Spleen (tissue), 11 donors: ENCODE measurements around the gene MAGI3. TPM values are rescaled to one million over a fixed set of nuclear protein-coding genes. Genes with fewer than 3 reads are reported as not detected.

ENCODE experiments used
- DNase-seq: peaks from one replicate; pipeline ENCODE4 v3.0.0-alpha.2; 2020
- H3K27ac ChIP-seq, 8 donors: fragments of 200-600 bp; sonication (generic) in 7 of 8; 1 replicate in 4 of 8; 2 replicates in 4 of 8; pipeline versions ENCODE4 v1.5.0 to v1.8.0; 2016 to 2021; ENCODE audit warnings: inconsistent platforms in 4 of 8, mild to moderate bottlenecking in 4 of 8, moderate library complexity in 1 of 8
- H3K27me3 ChIP-seq, 7 donors: fragments of 200-600 bp; sonication (generic) in 6 of 7; replicated peaks in 1 of 7; 1 replicate in 4 of 7; 2 replicates in 3 of 7; pipeline versions ENCODE4 v1.5.0 to v1.8.0; 2016 to 2021; ENCODE audit warnings: inconsistent platforms in 3 of 7, mild to moderate bottlenecking in 1 of 7
- H3K36me3 ChIP-seq, 6 donors: fragments of 200-600 bp; sonication (generic) in 5 of 6; 1 replicate in 4 of 6; 2 replicates in 2 of 6; pipeline versions ENCODE4 v1.5.0 to v1.8.0; 2016 to 2021; ENCODE audit warnings: inconsistent platforms in 2 of 6
- H3K4me1 ChIP-seq, 6 donors: fragments of 200-600 bp; sonication (generic) in 5 of 6; 1 replicate in 3 of 6; 2 replicates in 3 of 6; pipeline versions ENCODE4 v1.5.0 to v1.8.0; 2016 to 2021; ENCODE audit warnings: inconsistent platforms in 3 of 6
- H3K4me3 ChIP-seq, 8 donors: fragments of 200-600 bp; sonication (generic) in 7 of 8; 1 replicate in 4 of 8; 2 replicates in 4 of 8; pipeline versions ENCODE4 v1.5.0 to v1.8.0; 2016 to 2021; ENCODE audit warnings: inconsistent platforms in 4 of 8, mild to moderate bottlenecking in 4 of 8, moderate library complexity in 2 of 8
- H3K9me3 ChIP-seq, 8 donors: fragments of 200-600 bp; sonication (generic) in 7 of 8; 1 replicate in 4 of 8; 2 replicates in 4 of 8; pipeline versions ENCODE4 v1.5.0 to v1.8.0; 2016 to 2021; ENCODE audit warnings: inconsistent platforms in 4 of 8
- POLR2A ChIP-seq, 3 donors: fragments of 450-650 bp; IDR thresholded peaks; one replicate each; pipeline ENCODE4 v1.5.1; 2017; ENCODE audit warnings: antibody characterized with exemption in 3 of 3, mild to moderate bottlenecking in 1 of 3
- POLR2AphosphoS5 ChIP-seq, 3 donors: sonication (generic); formaldehyde crosslinking; IDR thresholded peaks; one replicate each; pipeline ENCODE4 v1.5.1; 2017; ENCODE audit warnings: antibody characterized with exemption in 3 of 3
- WGBS, 5 donors: extraction: QIAGEN DNeasy Blood & Tissue Kit in 3 of 5; methylation state at CpG; one replicate each; pipeline versions ENCODE4 v1.1.5 to v1.1.7; 2013 to 2018; 5-methylcytosine and 5-hydroxymethylcytosine counted together
- intact Hi-C: fragments of 100-400 bp; cut with DNase I; formaldehyde crosslinking; loops from one replicate; pipeline ENCODE4 v1.15.0; 2023; ENCODE audit warnings: low total_unique reads
- polyA plus RNA-seq, 3 donors: library from polyadenylated mRNA; stranded (reverse); fragments of 200-250 nt; gene quantifications; one replicate each; pipeline ENCODE4 v1.2.1, GENCODE V29; 2013
- total RNA-seq, 7 donors: library from RNA; depleted of rRNA in 3 of 7; stranded (reverse); fragments of >200 nt in 3 of 7; fragmentation: NEBNext Ultra II Directional in 4 of 7; extraction: Animal tissue kit (Norgen Biotek cat#: 25700) in 4 of 7; gene quantifications; one replicate each; pipeline versions ENCODE4 v1.1.0 to v1.2.1, GENCODE V29; 2016 to 2021
- TF ChIP-seq, protein P1 (sequence below), 11 experiments: fragments of 200-600 bp in 7 of 11; fragments of 450-650 bp in 4 of 11; sonication (generic) in 4 of 11; IDR thresholded peaks in 8 of 11; conservative IDR thresholded peaks in 3 of 11; 1 replicate in 7 of 11; 2 replicates in 4 of 11; pipeline versions ENCODE4 v1.4.0 to v1.8.0; 2016 to 2021; ENCODE audit warnings: antibody characterized with exemption in 11 of 11, inconsistent platforms in 4 of 11, mild to moderate bottlenecking in 1 of 11
- donor health status: healthy with polysubstance abuse.
- donor health status: DM: no; HTN: no; CAD: no; lungs with moderate emphysema.
- donor health status: DM: no; HTN: no; CAD: no.
- donor health status: Bipolar disorder and iron deficiency.
- donor health status: healthy.
- donor health status: DM: no; HTN: no; CAD: no.
- donor health status: DM: yes; HTN: yes; CAD: no.

Gene MAGI3
- total and polyA plus RNA-seq, 10 donors: 0.74 to 16.3 (median 9.9) TPM

DNA sequence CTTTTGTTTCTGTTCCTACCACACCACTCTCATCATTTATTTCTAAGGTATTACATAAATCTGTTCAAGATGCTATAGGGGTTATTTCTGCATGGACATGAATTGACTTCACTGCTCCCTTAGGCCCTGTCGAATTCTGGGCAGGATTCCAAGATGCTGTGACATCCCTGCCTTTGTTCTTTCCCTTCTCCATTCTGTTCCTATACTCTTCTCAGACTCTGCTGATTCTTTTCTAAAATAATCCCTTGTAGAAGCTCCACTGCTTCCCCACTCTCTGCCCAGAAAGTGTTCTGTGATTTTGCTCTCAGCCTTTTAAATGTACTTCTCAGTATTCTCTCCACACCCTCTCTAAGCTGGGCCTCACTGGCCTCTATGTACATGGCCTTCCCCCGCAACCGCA is 269.8 kb downstream of the MAGI3 start:
- TF ChIP-seq, protein P1, sequence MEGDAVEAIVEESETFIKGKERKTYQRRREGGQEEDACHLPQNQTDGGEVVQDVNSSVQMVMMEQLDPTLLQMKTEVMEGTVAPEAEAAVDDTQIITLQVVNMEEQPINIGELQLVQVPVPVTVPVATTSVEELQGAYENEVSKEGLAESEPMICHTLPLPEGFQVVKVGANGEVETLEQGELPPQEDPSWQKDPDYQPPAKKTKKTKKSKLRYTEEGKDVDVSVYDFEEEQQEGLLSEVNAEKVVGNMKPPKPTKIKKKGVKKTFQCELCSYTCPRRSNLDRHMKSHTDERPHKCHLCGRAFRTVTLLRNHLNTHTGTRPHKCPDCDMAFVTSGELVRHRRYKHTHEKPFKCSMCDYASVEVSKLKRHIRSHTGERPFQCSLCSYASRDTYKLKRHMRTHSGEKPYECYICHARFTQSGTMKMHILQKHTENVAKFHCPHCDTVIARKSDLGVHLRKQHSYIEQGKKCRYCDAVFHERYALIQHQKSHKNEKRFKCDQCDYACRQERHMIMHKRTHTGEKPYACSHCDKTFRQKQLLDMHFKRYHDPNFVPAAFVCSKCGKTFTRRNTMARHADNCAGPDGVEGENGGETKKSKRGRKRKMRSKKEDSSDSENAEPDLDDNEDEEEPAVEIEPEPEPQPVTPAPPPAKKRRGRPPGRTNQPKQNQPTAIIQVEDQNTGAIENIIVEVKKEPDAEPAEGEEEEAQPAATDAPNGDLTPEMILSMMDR (IDR thresholded peaks at IDR 0.05 in 8 of 11, conservative IDR thresholded peaks at IDR 0.05 in 3 of 11): no peak
- TF ChIP-seq POLR2AphosphoS5 (IDR thresholded peaks at IDR 0.05): no peak
- no peak for TF ChIP-seq POLR2A (IDR thresholded peaks at IDR 0.05)
- H3K4me3 ChIP-seq: no peak overlapping the region
- no peak overlapping the region for H3K27ac ChIP-seq
- DNase-seq: no peak
- H3K9me3 ChIP-seq: no peaks in the 10 kb centered on the region
- 68 to 84% (median 77%) methylated on average over 3 of the region's 3 CpGs for WGBS, 5 donors
- intact Hi-C loops: no loop called here
- no peaks in the 10 kb centered on the region for H3K4me1 ChIP-seq
- H3K36me3 ChIP-seq: no peaks in the 10 kb centered on the region
- H3K27me3 ChIP-seq: no peaks in the 10 kb centered on the region

- 94 to 100% (median 97%) methylated on average over 1 of the region's 1 CpG for WGBS, 5 donors
- Histone ChIP-seq H3K4me3 (no peak overlapping the region), H3K9me3 (no peaks in the 10 kb centered on the region), H3K4me1 (no peaks in the 10 kb centered on the region), H3K36me3 (no peaks in the 10 kb centered on the region), H3K27me3 (no peaks in the 10 kb centered on the region), H3K27ac (no peak overlapping the region)
- TF ChIP-seq POLR2A (IDR thresholded peaks at IDR 0.05) (no peak), POLR2AphosphoS5 (IDR thresholded peaks at IDR 0.05) (no peak)
- TF ChIP-seq, protein P1 (IDR thresholded peaks at IDR 0.05 in 8 of 11, conservative IDR thresholded peaks at IDR 0.05 in 3 of 11): no peak
- intact Hi-C loops: no loop called here
- no peak for DNase-seq
Measured at GRCh38 chr1:113662101-113662500, 271.8 kb downstream of the MAGI3 start.

DNA sequence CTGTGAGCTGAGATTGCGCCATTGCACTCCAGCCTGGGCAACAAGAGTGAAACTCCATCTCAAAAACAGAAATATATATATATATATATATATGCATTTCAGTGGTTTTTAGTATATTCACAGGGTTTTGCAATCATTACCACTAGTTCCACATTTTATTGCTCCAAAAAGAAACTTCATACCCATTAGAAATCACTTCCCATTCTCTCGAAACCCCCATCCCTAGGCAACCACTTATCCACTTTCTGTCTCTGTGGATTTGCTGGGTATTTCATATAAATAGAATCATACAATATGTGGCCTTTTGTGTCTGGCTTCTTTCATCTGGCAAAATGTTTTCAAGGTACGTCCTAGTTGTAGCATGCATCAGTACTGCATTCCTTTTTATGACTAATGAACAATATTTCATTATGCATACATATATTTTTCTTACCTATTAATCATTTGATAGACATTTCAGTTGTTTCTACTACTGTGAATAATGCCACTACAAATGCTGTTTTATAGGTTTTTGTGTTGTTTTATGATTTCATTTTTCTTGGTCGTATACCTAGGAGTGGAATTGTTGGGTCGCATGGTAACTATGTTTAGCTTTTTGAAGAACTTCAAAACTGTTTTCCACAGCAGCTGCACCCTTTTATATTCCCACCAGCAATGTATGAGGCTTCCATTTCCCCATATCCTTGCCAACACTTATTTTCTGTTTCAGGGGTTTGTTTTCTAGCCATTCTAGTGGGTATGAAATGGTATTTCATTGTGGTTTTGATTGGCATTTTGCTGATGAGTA is 273.0 kb downstream of the MAGI3 start:
- H3K36me3 ChIP-seq: no peaks in the 10 kb centered on the region
- TF ChIP-seq POLR2AphosphoS5 (IDR thresholded peaks at IDR 0.05) (no peak), POLR2A (IDR thresholded peaks at IDR 0.05) (no peak)
- TF ChIP-seq, protein P1 (IDR thresholded peaks at IDR 0.05 in 8 of 11, conservative IDR thresholded peaks at IDR 0.05 in 3 of 11): no peak
- WGBS, 5 donors: 78 to 86% (median 78%) methylated on average over 5 of the region's 5 CpGs
- no peak overlapping the region for H3K27ac ChIP-seq
- no peaks in the 10 kb centered on the region for H3K27me3 ChIP-seq
- no peaks in the 10 kb centered on the region for H3K9me3 ChIP-seq
- intact Hi-C loops: no loop called here
- H3K4me3 ChIP-seq: no peak overlapping the region
- DNase-seq: no peak
- no peaks in the 10 kb centered on the region for H3K4me1 ChIP-seq

DNA sequence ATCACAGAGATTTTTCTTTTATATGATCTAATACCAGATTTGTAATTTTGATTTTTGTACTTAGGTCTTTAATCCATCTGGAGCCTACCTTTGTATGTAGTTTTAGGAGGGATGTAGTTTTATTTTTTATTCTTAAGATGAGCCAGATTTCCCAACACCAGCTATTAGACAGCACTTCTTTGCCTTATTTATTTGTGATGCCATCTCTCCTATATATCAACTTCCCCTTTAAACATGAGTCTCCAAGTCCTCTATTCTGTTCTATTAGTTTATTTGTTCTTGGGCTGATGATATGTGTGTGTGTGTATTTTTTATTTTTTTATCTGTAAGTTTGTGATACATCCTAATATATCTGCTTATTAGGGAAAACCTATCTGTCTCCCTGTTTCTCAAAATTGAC is 274.8 kb downstream of the MAGI3 start:
- no peak overlapping the region for H3K4me3 ChIP-seq
- TF ChIP-seq POLR2A (IDR thresholded peaks at IDR 0.05): no peak
- TF ChIP-seq, protein P1 (IDR thresholded peaks at IDR 0.05 in 8 of 11, conservative IDR thresholded peaks at IDR 0.05 in 3 of 11): no peak
- no peak for TF ChIP-seq POLR2AphosphoS5 (IDR thresholded peaks at IDR 0.05)
- no peaks in the 10 kb centered on the region for H3K4me1 ChIP-seq
- intact Hi-C loops: no loop called here
- no peaks in the 10 kb centered on the region for H3K36me3 ChIP-seq
- H3K27ac ChIP-seq: no peak overlapping the region
- H3K27me3 ChIP-seq: no peaks in the 10 kb centered on the region
- no peak for DNase-seq
- no peaks in the 10 kb centered on the region for H3K9me3 ChIP-seq
